Parathyroid adenoma (tissue), 2 donors: ENCODE results near the gene LGMN.

ENCODE experiments used
- H2AFZ ChIP-seq: fragments of 300-600 bp; sonication (generic); one replicate; pipeline ENCODE4 v1.7.0; 2017; ENCODE audit warnings: antibody characterized with exemption, mild to moderate bottlenecking
- H3K27ac ChIP-seq: fragments of 300-600 bp; sonication (generic); one replicate; pipeline ENCODE4 v1.7.0; 2017
- H3K27me3 ChIP-seq: fragments of 300-600 bp; sonication (generic); one replicate; pipeline ENCODE4 v1.7.0; 2017; ENCODE audit warnings: low read length; ENCODE audit not compliant: control insufficient read depth, insufficient read depth
- H3K36me3 ChIP-seq: fragments of 300-600 bp; sonication (generic); one replicate; pipeline ENCODE4 v1.7.0; 2017; ENCODE audit warnings: low read length; ENCODE audit not compliant: control insufficient read depth, insufficient read depth
- H3K4me1 ChIP-seq: fragments of 300-600 bp; sonication (generic); one replicate; pipeline ENCODE4 v1.7.0; 2017; ENCODE audit warnings: control low read depth
- H3K4me2 ChIP-seq: fragments of 300-600 bp; sonication (generic); one replicate; pipeline ENCODE4 v1.7.0; 2017; ENCODE audit warnings: low read length
- H3K4me3 ChIP-seq: fragments of 300-600 bp; sonication (generic); one replicate; pipeline ENCODE4 v1.7.0; 2017; ENCODE audit warnings: low read depth, low read length
- H3K79me2 ChIP-seq: fragments of 300-600 bp; sonication (generic); one replicate; pipeline ENCODE4 v1.7.0; 2017; ENCODE audit warnings: control low read depth
- H3K9ac ChIP-seq: fragments of 300-600 bp; sonication (generic); one replicate; pipeline ENCODE4 v1.7.0; 2017; ENCODE audit warnings: mild to moderate bottlenecking
- H3K9me3 ChIP-seq: fragments of 300-600 bp; sonication (generic); one replicate; pipeline ENCODE4 v1.7.0; 2017; ENCODE audit warnings: low read length; ENCODE audit not compliant: control insufficient read depth
- TF ChIP-seq, protein P1 (sequence below): fragments of 300-600 bp; sonication (generic); IDR thresholded peaks from one replicate; pipeline ENCODE4 v1.7.0; 2017; ENCODE audit warnings: antibody characterized with exemption, mild to moderate bottlenecking
- donor health status: primary hyperparathyroidism.

The LGMN gene

DNA sequence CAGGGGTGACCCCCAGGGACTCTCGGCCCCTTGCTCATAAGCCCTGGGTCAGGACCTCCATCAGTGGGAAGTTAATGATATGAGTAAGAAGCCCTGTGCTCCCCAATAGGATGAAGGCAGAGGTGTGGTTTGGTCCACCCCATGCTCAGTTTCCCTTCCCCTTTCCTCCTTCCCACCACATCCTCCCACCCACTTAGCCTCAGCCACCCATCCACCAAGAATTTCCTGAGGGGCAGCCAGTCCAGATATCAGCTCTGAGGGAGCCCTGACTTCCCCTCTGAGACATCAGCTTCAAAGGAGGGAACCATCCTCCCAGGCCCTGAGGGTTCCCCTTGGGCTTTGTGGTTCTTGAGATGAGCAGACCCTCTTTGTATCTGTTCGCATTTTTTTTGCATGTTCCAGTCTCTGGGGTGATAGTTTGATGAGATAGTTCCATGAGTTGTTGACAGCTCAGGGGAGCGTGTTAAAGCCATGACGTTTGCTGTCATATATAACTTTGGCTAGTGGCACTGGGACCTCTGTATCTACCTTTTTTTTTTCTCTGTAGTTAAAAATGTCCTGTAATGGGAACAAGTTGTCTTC lies 71.2 kb downstream of the LGMN start:
- Histone ChIP-seq H3K9me3 (no peaks in the 10 kb centered on the region), H3K4me1 (no peaks in the 10 kb centered on the region), H3K36me3 (no peaks in the 10 kb centered on the region), H3K9ac (no peak overlapping the region), H3K27me3 (no peaks in the 10 kb centered on the region), H3K79me2 (no peaks in the 10 kb centered on the region), H3K4me2 (no peak overlapping the region), H3K27ac (no peak overlapping the region), H3K4me3 (no peak overlapping the region), H2AFZ (no peak overlapping the region)
- TF ChIP-seq, protein P1, sequence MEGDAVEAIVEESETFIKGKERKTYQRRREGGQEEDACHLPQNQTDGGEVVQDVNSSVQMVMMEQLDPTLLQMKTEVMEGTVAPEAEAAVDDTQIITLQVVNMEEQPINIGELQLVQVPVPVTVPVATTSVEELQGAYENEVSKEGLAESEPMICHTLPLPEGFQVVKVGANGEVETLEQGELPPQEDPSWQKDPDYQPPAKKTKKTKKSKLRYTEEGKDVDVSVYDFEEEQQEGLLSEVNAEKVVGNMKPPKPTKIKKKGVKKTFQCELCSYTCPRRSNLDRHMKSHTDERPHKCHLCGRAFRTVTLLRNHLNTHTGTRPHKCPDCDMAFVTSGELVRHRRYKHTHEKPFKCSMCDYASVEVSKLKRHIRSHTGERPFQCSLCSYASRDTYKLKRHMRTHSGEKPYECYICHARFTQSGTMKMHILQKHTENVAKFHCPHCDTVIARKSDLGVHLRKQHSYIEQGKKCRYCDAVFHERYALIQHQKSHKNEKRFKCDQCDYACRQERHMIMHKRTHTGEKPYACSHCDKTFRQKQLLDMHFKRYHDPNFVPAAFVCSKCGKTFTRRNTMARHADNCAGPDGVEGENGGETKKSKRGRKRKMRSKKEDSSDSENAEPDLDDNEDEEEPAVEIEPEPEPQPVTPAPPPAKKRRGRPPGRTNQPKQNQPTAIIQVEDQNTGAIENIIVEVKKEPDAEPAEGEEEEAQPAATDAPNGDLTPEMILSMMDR, result no peak

DNA sequence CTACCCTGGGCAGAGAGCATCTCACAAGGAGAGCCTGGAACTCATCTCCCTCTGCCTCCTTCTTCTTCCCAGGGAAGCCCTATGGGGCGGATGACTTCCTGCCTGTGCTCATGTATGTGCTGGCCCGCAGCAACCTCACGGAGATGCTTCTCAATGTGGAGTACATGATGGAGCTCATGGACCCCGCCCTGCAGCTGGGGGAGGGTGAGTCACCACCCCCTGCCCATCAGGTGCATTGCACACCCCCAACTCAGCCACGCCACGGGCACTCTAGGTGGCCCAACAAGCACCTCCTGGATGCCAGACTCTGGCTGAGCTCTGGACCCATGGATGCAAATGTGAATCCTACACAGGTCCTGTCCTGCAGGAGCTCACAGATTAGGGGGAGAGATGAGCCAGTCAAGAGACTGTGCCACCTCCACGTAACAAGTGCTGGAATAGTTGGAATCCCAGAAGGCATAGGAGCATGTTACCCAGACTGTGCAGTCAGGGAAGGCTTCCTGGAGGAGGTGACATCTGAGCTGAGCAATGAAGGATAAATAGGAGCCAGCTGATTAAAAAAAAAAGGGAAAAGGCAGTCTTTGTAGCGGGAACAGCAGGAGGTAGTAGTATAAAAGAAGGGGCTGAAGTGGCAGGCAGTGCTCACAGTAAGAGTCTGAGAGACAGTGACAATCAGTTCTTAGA lies 71.9 kb downstream of the LGMN start:
- no peaks in the 10 kb centered on the region for H3K36me3 ChIP-seq
- H2AFZ ChIP-seq, result no peak overlapping the region
- no peaks in the 10 kb centered on the region for H3K9me3 ChIP-seq
- H3K79me2 ChIP-seq, result no peaks in the 10 kb centered on the region
- no peaks in the 10 kb centered on the region for H3K27me3 ChIP-seq
- TF ChIP-seq, protein P1, result no peak
- no peak overlapping the region for H3K4me2 ChIP-seq
- no peaks in the 10 kb centered on the region for H3K4me1 ChIP-seq
- no peak overlapping the region for H3K27ac ChIP-seq
- no peak overlapping the region for H3K4me3 ChIP-seq
- no peak overlapping the region for H3K9ac ChIP-seq

GRCh38 chr14:92675976-92676375 lies 72.5 kb downstream of the LGMN start:
- no peaks in the 10 kb centered on the region for H3K4me1 ChIP-seq
- H2AFZ ChIP-seq, result no peak overlapping the region
- no peaks in the 10 kb centered on the region for H3K27me3 ChIP-seq
- H3K27ac ChIP-seq, result no peak overlapping the region
- H3K4me3 ChIP-seq, result no peak overlapping the region
- no peaks in the 10 kb centered on the region for H3K9me3 ChIP-seq
- no peaks in the 10 kb centered on the region for H3K79me2 ChIP-seq
- TF ChIP-seq, protein P1, result no peak
- H3K4me2 ChIP-seq, result no peak overlapping the region
- no peak overlapping the region for H3K9ac ChIP-seq
- no peaks in the 10 kb centered on the region for H3K36me3 ChIP-seq

GRCh38 chr14:92675421-92675820 lies 73.0 kb downstream of the LGMN start:
- Histone ChIP-seq H3K4me3 (no peak overlapping the region), H3K4me1 (no peaks in the 10 kb centered on the region), H3K4me2 (no peak overlapping the region), H3K79me2 (no peaks in the 10 kb centered on the region), H3K9me3 (no peaks in the 10 kb centered on the region), H3K27ac (no peak overlapping the region), H3K27me3 (no peaks in the 10 kb centered on the region), H3K9ac (no peak overlapping the region), H3K36me3 (no peaks in the 10 kb centered on the region), H2AFZ (no peak overlapping the region)
- TF ChIP-seq, protein P1, result no peak
